PC-3 (cell line): ENCODE data around the gene ZNF689. TPM values are rescaled to one million over a fixed set of nuclear protein-coding genes. Genes with fewer than 3 reads are reported as not detected.

Experiments used
- ATAC-seq: fragments of 200-7000 bp; cut with Tn5 transposase; 2 replicates; pipeline ENCODE4 v1.9.1; 2020; ENCODE audit warnings: mild to moderate bottlenecking, moderate library complexity
- BruUV-seq: library from RNA; stranded (reverse); fragments of 400-500 nt; replicated peaks from 2 replicates; lab custom pipeline; 2021; lab: Mats Ljungman, UMichigan
- CTCF ChIA-PET: fragments of 300-600 bp; sonication (Branson Sonifier 250); formaldehyde crosslinking; loops from one replicate; lab custom pipeline; 2022; ENCODE audit warnings: antibody characterized with exemption; lab: Charles Lee
- POLR2A ChIA-PET: fragments of 300-600 bp; sonication (Branson Sonifier 250); formaldehyde crosslinking; loops from one replicate; lab custom pipeline; 2022; ENCODE audit warnings: antibody characterized with exemption; ENCODE audit not compliant: unreplicated experiment; lab: Charles Lee
- DNase-seq: peaks from one replicate; pipeline ENCODE4 v3.0.0-alpha.2; 2015
- H2AFZ ChIP-seq: fragments of 300-600 bp; sonication (generic); 2 replicates; pipeline ENCODE4 v1.6.0; 2016; ENCODE audit warnings: antibody characterized with exemption, low read length
- H3F3A ChIP-seq: fragments of 300-600 bp; sonication (generic); one replicate; pipeline ENCODE4 v1.6.0; 2017; ENCODE audit warnings: antibody characterized with exemption, low read length, control low read depth, mild to moderate bottlenecking; ENCODE audit not compliant: unreplicated experiment
- H3K27ac ChIP-seq: fragments of 300-600 bp; sonication (generic); 2 replicates; pipeline ENCODE4 v1.5.1; 2016; ENCODE audit warnings: mild to moderate bottlenecking, low read length
- H3K27me3 ChIP-seq: fragments of 300-600 bp; sonication (generic); 2 replicates; pipeline ENCODE4 v1.6.1; 2016; ENCODE audit warnings: low read length, mixed read lengths
- H3K36me3 ChIP-seq: fragments of 300-600 bp; sonication (generic); 2 replicates; pipeline ENCODE4 v1.6.1; 2016; ENCODE audit warnings: low read depth, mixed run types, low read length, mixed read lengths
- H3K4me1 ChIP-seq: fragments of 300-600 bp; sonication (generic); 2 replicates; pipeline ENCODE4 v1.5.1; 2016; ENCODE audit warnings: low read length; ENCODE audit not compliant: insufficient read depth
- H3K4me2 ChIP-seq: fragments of 300-600 bp; sonication (generic); 2 replicates; pipeline ENCODE4 v1.6.0; 2016; ENCODE audit warnings: low read length
- H3K4me3 ChIP-seq: fragments of 300-600 bp; sonication (generic); 2 replicates; pipeline ENCODE4 v1.5.1; 2016; ENCODE audit warnings: mild to moderate bottlenecking, low read length, mixed read lengths
- H3K79me2 ChIP-seq: fragments of 300-600 bp; sonication (generic); 2 replicates; pipeline ENCODE4 v1.6.1; 2017; ENCODE audit warnings: low read length, mixed read lengths
- H3K9ac ChIP-seq: fragments of 300-600 bp; sonication (generic); 2 replicates; pipeline ENCODE4 v1.6.0; 2016; ENCODE audit warnings: mild to moderate bottlenecking, low read length
- H3K9me2 ChIP-seq: fragments of 300-600 bp; sonication (generic); replicated peaks from 2 replicates; pipeline ENCODE4 v1.6.1; 2016; ENCODE audit warnings: mixed run types, low read length, mixed read lengths
- H3K9me3 ChIP-seq: fragments of 300-600 bp; sonication (generic); 2 replicates; pipeline ENCODE4 v1.6.1; 2016; ENCODE audit warnings: low read length, mixed read lengths
- H4K20me1 ChIP-seq: fragments of 300-600 bp; sonication (generic); 2 replicates; pipeline ENCODE4 v1.6.1; 2016; ENCODE audit warnings: low read length, mixed read lengths
- CTCF ChIP-seq: fragments of 300-600 bp; sonication (generic); conservative IDR thresholded peaks from 2 replicates; pipeline ENCODE4 v1.5.1; 2017; ENCODE audit warnings: antibody characterized with exemption, low read depth, mild to moderate bottlenecking, low read length
- EZH2 ChIP-seq: fragments of 300-600 bp; sonication (generic); IDR thresholded peaks from one replicate; pipeline ENCODE4 v1.6.1; 2017; ENCODE audit warnings: antibody characterized with exemption, mild to moderate bottlenecking, low read length; ENCODE audit not compliant: unreplicated experiment
- EZH2phosphoT487 ChIP-seq: fragments of 300-600 bp; sonication (generic); IDR thresholded peaks from 2 replicates; pipeline ENCODE4 v1.6.1; 2018; ENCODE audit warnings: mild to moderate bottlenecking, antibody characterized with exemption, low read length, borderline replicate concordance
- intact Hi-C: fragments of 100-400 bp; cut with micrococcal nuclease; formaldehyde crosslinking; loops from 2 replicates; pipeline ENCODE4 v1.9.0; 2023
- total RNA-seq: library from RNA; depleted of rRNA; stranded (reverse); fragments of >200 nt; gene quantifications from 2 replicates; pipeline ENCODE4 v1.2.3, GENCODE V29; 2014

ZNF689 gene
- total RNA-seq, 1 experiment from 2014 or later: 6.0 TPM

DNA sequence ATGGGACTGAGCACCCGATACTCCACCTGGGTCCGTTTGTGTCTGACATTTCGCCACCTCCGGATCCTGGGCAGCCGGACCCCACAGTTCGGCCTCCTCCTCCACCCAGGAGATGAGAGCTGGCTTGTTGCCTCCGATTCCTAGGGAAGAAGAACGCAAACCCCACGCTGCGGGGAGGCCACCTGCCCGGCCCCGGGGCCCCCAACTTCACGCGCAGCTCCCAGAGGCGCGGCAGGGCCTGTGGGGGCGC lies 52.6 kb downstream of the ZNF689 start:
- ATAC-seq (no peak), DNase-seq (no peak)
- peaks cover 3% of the 10 kb centered on the region; the same call in 1 of the 2 replicates for H3K4me1 ChIP-seq
- no peaks in the 10 kb centered on the region for H3F3A ChIP-seq
- H3K79me2 ChIP-seq: peaks cover 29% of the 10 kb centered on the region
- H3K9me2 ChIP-seq: no peaks in the 10 kb centered on the region
- H2AFZ ChIP-seq: peak overlapping the region; percentile 90
- peak overlapping the region; percentile 78 for H3K27ac ChIP-seq
- H3K36me3 ChIP-seq: no peaks in the 10 kb centered on the region
- peak overlapping the region; percentile 85 for H3K4me2 ChIP-seq
- H3K4me3 ChIP-seq: peak overlapping the region; percentile 92
- ChIA-PET POLR2A (interaction anchor here (0.7 to 1.4 kb wide), 3 partner anchors 8 to 374 kb away, joined by 3 read pairs; partner anchors contain the start of gene CORO1A), CTCF (interaction anchor here (1.4 kb wide), 1 partner anchor 41 kb away, joined by 6 read pairs; no protein-coding TSS in a partner anchor)
- TF ChIP-seq EZH2phosphoT487: no peak
- TF ChIP-seq EZH2: no peak
- TF ChIP-seq CTCF: no peak
- no peaks in the 10 kb centered on the region for H4K20me1 ChIP-seq
- no TSS peak for BruUV-seq
- H3K9ac ChIP-seq: peak overlapping the region; percentile 95
- intact Hi-C loops: no loop called here
- no peaks in the 10 kb centered on the region for H3K27me3 ChIP-seq
- H3K9me3 ChIP-seq: no peaks in the 10 kb centered on the region

DNA sequence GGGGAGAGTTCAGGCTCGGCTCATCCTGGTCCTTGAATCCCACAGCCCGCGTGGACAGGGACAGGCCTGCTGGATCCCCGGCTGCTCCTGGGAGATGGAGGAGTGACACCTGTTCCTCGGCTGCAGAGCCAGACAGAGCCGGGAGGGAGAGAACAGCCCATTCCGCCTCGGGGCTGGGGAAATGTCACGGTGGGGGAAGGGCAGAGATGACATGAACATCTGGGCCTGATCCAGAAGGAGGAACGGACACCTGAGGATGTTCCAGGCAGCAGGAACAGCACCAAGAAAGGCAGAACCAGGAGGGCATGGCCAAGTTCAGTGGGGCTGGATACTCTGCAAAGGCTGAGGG lies 54.1 kb downstream of the ZNF689 start:
- Histone ChIP-seq H3K36me3 (no peaks in the 10 kb centered on the region), H3K4me3 (no peak overlapping the region), H3K79me2 (peaks cover 29% of the 10 kb centered on the region), H3K27me3 (no peaks in the 10 kb centered on the region), H3K9me2 (no peaks in the 10 kb centered on the region), H3K4me1 (peaks cover 3% of the 10 kb centered on the region; the same call in 1 of the 2 replicates), H3F3A (no peaks in the 10 kb centered on the region), H3K9me3 (no peaks in the 10 kb centered on the region), H4K20me1 (no peaks in the 10 kb centered on the region), H2AFZ (no peak overlapping the region), H3K4me2 (no peak overlapping the region), H3K27ac (no peak overlapping the region), H3K9ac (no peak overlapping the region)
- ChIA-PET POLR2A (no interaction called here), CTCF (no interaction called here)
- BruUV-seq: no TSS peak
- intact Hi-C loops: no loop called here
- ATAC-seq (no peak), DNase-seq (no peak)
- TF ChIP-seq EZH2: no peak
- TF ChIP-seq EZH2phosphoT487: no peak
- no peak for TF ChIP-seq CTCF

- intact Hi-C loops: no loop called here
- POLR2A ChIA-PET: no interaction called here
These were observed 54.7 kb downstream of the ZNF689 start for GRCh38 chr16:30555315-30556124.

More at GRCh38 chr16:30555315-30556124, 54.7 kb downstream of the ZNF689 start:
- H3K27me3 ChIP-seq: no peaks in the 10 kb centered on the region
- CTCF ChIA-PET: no interaction called here
- TF ChIP-seq EZH2: no peak
- no peak for TF ChIP-seq EZH2phosphoT487
- no peak for TF ChIP-seq CTCF
- H3K4me2 ChIP-seq: no peak overlapping the region
- DNase-seq (no peak), ATAC-seq (no peak)
- H4K20me1 ChIP-seq: no peaks in the 10 kb centered on the region
- H3K4me1 ChIP-seq: peaks cover 3% of the 10 kb centered on the region; the same call in 1 of the 2 replicates
- H3F3A ChIP-seq: no peaks in the 10 kb centered on the region
- no peaks in the 10 kb centered on the region for H3K9me2 ChIP-seq
- H3K4me3 ChIP-seq: no peak overlapping the region
- no peaks in the 10 kb centered on the region for H3K9me3 ChIP-seq
- peaks cover 29% of the 10 kb centered on the region for H3K79me2 ChIP-seq
- H3K27ac ChIP-seq: no peak overlapping the region
- H3K36me3 ChIP-seq: no peaks in the 10 kb centered on the region
- H2AFZ ChIP-seq: no peak overlapping the region
- BruUV-seq: no TSS peak
- H3K9ac ChIP-seq: no peak overlapping the region
